ENCODE measurements around the gene TGM5. TPM values are rescaled to one million over a fixed set of nuclear protein-coding genes. Genes with fewer than 3 reads are reported as not detected.
"Not testable (repeated sequence)": the region's sequence is repeated elsewhere in the genome, so short reads cannot be mapped to it uniquely, and the experiment has no call there.

TGM5 gene
- polyA plus RNA-seq, 1 donor: 0.08 TPM

DNA sequence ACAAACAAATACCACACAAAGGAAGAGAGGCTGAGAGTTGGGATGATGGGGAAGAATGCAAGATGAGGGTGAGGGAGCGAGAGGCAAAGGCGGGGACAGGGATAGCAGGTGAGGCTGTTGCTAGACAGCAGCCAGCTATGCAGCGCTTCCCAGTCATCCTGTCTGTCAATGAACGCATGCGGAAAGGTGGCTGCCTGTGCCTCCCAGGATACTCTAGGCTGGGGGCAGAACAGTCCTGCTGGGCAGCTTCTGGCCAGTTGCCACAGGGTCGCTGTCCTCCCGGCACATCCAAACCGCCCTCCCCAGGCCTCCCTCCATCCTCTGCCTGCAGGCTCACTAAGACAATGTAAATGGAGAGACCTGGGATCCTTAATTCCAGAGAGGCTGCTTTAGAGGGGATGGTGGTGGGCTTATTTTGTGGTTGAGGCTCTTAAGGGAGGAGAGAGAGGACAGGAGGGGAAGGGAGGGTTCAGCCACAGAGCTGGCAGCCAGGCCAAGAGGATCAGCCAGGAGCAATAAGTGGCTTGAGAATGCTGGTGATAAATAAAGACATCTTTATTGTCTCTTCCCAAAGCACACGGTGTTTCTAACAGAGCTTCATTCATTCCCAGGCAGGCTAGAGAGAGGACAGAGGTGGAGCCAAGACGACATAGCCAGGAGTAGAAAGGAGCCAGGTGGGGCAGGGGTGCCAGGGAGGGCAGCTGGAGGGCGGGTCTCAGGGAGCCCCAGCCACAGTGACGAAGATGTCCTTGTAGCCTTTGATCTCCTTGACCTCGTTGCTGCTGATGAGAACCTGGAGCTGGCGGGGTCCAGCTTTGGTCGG is 9.2 kb upstream of the TGM5 start:
- no peak for DNase-seq

DNA sequence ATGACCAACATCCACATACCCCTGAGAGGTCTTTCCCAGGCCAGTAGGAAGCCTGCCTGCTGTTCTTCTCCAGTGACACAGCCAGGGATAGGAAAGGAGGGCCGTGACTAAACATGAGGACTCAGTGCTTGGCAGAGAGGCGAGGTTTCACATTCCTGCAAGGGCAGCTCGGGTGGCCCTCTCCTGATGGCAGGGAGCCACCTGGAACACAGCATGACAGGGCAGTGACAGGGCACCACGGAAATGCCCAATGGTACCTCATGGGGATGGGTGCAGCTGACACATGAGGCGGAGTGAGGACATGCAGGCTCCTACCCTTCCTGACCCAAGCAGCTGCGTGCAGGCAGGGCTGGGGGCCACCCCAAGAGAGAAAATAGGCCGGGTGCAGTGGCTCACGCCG is 7.4 kb upstream of the TGM5 start:
- DNase-seq: no peak

DNA sequence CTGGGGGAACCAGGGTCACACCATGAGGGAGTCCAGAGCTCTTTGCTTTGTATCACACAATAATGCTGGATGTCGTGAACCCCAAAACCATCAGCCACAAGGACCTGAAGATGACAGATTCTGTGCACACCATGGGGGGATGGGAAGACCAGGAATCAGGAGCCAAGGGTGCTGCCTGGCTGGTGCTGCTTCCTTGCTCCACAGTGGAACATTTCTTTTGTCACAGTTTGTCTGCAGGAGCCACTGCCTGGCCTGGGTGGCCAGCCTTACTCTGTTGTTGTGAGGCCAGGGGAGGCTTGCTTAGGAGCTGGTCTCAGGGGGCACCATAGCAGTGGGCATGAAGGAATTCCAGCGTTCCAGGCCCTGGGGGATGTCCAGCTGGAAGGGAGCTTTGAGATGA is 6.5 kb upstream of the TGM5 start:
- no peak for DNase-seq

DNA sequence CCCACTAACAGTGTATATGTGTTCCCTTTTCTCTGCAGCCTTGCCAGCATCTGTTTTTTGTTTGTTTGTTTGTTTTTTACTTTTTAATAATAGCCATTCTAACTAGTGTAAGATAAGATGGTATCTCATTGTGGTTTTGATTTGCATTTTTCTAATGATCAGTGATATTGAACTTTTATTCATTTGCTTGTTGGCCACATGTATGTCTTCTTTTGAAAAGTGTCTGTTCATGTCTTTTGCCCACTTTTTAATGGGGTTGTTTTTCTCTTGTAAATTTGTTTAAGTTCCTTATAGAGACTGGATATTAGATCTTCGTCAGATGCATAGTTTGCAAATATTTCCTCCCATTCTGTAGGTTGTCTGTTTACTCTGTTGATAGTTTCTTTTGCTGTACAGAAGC is 5.2 kb upstream of the TGM5 start:
- DNase-seq: not testable (repeated sequence)

DNA sequence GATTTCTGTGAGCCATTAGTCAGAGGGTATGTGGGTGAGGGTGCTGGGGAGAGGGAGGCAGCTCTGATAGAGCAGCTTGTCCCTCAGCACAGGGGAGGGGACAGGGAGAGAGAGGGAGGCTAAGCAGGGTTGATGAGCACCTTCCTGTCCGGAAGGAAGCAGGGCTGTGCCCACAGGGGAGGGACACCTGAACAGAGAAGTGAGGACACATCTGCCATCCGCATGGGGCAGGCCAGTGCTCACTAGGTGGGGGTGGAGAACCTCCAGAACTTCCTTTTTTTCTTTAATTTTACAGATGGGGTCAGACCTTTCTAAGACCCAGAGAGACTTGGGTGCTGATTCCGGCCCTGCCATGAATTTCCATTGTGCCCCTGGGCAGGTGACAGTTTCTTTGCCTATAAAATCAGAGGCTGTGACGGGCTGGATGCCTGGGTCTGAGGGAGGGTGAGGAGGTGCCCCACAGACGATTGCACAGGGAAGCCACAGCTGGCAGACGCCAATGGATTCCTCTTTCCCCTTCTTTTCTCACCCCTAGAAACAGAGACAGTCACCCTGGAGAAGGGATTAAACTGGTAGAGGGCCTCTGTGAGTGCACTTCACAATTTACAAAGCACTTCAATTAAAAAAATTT is 4.1 kb upstream of the TGM5 start:
- no peak for DNase-seq

DNA sequence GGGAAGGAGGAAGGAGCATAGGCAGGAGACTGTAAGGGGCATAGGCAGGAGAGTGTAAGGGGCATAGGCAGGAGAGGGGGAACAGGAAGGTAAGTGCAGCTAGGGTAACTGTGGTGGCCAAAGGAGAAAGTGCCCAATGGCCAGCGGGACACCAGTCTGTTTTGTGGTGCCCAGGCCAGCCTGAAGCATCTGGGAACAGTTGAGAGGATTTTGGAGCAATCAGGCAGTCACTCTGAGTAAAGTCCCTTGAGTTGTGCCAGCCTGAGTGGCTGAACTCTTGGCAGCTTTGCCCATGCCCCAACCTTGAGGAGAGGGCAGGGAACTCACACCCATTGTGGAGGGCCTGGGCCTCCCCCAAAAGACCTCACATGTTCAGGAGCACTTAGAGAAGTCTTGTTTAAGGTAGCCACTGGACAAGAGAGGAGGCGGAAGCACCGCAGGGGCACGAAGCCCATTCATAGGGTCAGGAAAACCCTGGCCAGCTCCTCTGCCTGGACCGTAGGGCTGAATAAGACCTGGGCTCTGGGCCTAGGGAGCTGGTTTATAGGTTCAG is 3.5 kb upstream of the TGM5 start:
- no peak for DNase-seq

DNA sequence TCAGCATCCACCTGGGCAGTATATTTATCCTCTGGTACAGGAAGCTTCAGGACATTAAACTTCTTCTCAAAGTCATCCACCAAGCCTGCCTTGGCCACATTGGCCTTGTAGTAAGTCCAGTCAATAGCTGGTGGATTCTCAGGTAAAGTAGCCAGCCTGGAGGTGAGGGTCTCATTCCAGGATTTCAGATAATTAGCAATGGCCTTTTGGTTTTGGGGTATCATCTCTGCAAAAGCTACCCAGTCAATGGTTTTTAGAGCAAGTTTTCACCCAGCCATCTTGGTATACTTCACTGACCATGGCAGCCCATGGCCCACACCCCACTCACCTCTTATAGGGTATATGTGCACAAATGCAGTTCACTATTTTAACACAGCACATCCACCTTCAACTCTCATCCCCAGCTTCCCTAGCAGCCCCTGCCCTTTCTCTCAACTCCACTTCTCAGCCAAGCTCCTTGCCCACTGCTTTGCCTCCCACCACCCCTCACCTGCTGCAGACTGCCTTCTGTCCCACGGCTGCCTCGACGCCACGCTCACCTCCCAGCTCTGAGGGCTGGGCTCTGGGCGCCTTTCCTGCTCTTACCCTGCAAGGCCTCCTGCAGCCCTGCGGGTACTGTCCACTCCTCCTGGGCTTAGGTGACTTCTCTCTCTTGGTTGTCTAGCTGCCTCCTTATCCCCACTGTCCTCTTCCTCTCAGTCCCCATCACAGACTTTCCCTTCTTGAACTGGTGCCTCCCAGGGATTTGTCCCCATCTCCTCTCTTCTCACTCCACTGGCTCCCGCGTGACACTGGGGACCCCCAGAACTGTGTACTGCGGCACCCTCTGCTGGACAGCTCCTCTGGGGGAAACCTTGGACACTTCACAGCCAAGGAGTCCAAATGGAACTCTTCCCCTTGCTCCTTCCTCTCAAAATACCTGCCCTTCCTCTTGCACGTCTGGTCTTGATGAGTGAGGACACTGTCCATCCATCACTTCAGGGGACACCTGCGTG is 1.7 kb upstream of the TGM5 start:
- DNase-seq: no peak

DNA sequence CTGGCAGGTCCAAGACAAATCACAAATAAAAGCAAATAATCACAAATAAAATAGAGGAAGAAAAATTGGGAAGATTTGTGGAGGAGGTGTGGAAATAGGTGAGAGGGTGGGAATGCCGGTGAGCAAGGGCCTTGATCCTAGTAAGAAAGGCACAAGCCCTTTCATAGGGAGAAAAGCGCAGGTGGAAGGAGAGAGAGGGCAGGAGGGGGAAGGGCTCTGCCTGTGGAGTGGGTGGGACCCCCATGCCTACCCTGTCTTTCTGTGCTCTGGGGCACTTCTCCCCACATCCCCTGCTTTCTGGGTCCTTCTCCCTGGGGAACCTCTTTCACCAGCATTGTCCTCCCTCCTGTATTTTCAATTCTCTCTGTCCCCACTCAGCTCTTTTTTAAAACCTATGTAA is 711 bp upstream of the TGM5 start:
- no peak for DNase-seq

DNA sequence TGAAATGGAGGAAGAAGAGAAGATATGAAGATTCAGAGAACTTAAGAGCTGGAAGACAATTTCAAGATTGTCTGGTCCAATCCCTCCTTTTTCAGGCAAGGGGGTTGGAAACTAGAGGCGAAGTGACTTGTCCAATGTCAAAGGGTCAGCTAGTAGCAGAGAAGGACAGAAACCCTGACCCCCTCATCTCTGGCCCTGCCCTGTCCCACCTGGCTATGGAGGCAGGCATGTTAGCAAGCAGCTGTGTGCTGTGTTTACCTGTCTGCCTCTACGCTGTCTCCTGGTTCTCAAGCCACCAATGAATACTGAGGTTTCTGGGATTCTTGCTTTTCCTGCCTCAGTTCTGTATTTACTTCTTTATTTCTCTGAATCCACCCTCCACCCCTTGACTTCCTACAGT is 342 bp downstream of the TGM5 start:
- no peak for DNase-seq

DNA sequence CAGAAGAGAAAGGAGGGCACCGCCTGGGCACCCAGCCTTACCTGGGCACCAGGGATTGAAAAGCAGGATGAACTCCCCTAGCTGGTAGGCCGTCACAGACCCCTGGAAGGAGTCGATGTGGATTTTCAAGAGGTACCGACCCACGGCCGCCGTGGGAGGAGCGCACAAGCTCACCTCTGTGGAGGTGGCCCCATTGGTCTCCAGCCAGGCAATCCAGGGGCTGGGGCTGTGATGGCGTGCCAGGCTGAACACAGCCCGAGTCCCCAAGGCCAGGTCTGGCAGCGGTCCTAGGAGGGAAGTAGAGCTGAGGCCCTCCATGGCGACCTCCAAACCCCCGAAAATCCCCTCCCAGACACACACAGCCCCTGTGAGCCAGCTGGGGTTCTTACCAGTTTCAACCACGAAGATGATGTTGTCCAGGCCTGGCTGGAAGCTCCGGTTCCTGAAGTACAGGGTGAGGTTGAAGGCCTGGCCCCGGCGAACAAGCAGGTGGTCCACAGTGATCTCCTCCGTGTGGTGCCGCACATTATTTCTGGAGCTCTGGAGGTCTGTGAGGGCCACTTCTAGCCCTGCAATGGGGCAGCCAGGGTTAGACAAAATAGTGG is 6.6 kb downstream of the TGM5 start:
- no peak for DNase-seq

DNA sequence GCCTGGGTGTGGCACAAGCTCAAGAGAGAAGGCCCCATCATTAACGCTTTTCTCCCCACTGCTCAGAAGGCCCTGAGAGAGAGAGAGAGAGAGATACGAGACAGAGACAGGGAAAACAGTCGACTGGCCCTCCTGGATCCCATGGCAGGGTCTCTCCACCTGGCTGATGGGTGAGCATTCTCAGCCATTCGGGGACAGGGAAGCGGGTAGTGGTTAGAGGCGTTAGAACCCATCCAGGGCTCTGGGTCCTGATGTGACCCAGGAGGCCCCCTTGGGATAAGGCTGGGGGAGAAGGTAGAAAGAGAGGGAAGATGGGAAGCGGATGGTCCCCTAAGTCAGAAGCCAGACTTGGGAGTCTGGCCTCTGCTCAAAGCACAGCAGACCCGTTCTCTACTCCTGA is 7.9 kb downstream of the TGM5 start:
- no peak for DNase-seq

DNA sequence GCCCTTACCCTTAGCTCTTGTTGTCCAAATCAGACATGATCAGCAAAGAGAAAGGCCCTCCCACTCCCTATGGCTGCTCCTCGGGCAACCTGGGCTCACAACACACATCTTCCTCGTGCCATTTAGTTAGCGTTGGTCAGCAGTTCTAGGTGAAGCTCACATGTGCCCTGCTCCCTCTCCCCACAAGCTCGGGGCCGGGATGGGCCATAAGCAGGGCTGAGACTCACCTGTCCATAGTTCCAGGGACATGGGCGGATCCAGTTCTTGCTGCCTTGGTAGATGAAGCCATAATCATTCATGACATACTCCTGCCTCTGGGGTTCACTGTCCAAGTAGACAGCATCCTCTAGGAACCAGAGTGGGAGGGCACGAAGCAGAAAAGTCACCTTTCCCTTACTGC is 10.4 kb downstream of the TGM5 start:
- no peak for DNase-seq

DNA sequence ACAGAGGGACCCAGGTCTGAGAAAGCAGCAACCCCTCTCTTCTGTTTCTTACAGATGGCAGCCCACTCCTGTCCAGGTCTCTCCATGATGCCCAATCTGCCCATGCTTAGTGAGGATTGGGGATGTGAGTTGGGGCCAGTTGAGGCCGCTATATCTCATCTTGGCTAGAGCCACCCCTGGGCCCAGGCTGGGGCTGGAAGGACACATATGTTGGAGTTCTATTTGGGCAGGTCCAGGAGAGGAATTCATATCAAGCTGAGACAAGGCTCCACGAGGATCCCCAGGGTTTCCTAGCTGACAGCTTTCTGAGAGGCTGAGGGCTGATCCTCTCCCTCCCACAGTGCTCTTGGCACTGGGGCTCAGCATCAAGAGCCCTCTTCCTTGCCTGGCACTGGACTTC is 11.4 kb downstream of the TGM5 start:
- no peak for DNase-seq

DNA sequence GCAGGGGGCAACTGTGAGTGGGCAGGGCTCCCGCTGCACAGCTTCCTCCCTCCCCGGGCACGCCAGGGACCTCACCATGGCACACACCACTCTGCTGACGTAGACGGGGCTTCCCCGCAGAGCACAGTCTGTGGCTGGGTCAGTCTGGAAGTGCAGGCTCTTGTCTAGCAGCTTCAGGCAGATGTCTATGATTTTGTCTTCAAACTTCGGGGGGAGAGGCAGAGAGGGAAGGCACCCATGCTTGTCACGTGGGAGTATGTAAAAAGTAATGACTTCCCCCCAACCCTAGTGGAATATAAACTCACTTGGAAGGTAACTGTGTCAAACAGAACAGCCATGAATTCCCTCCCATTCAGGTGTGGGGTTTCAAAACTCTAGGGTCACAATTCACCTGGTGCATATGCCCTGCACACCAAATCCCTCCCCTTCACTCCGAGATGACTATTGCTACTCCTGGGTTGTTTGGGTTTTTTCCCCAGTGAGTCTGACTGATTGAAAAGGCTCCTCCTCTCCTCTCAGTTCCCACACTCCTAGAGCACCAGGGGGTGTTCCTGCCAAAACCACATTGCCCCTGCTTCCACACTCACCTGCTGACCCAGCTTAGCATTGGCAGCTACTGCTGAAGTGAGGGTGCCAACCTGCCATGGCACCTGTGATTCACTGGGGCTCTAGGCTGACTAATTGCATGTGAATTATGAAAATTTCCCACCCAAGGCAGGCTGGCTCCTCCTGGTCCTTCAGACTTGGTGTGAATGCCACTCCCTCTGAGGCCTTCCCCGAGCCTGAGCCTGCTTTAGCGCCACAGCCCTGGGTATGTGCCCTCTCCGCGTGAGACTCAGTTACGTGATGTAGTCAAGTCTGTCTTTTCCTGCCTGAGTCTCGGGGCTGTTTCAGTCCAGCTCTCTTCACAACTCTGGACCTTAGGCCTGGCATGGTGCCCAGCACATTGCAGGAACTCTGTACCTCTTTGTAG is 13.0 kb downstream of the TGM5 start:
- no peak for DNase-seq

DNA sequence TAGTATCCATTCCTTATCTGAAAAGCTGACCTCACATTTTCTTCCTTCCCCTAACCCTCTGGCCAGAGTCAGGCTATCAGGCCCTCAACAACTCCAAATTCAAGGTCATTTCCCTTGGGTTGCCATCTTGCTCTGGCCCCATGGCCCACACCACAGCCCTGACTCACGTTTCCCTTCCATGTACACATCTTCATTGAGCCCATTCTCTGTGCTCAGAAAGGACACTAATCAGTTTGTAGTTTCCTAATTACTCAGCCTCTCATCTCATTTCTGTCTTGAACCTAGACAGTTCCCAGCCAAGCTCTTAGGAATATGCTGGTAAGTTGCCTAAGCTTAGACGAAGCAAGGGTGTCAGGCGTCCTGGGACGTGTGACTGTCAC is 14.9 kb downstream of the TGM5 start:
- no peak for DNase-seq

DNA sequence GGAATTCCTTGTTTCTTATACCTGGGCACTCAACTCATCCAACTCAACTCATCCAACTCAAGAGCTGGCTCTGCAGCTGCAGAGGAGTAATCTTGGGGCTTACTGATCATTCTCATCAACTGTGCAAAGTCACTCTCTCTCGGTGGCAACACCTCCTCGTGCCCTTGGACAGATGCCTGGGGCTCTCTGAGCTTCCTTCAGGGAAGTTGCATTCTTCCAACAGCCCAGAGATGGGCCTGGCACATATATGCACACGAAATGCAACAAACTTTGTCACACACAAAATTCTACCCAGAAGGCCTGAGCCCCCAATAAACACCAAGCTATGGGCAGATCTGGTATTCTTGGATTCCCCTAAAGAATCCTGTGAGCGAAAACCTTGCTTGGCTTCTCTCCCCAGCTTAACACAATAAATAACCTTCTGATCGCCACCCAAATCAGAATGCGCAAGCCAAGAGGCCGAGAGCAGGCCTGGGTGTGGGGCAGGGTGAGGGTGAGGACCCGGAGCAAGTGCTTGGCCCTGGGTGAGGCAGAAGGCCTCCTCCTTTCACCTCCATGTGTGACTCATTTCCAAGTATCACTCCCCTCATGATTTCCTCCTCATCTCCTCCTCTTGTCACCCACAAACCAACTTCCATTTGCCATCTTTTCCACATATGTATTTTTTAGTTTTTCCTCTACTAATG is 15.4 kb downstream of the TGM5 start:
- no peak for DNase-seq

DNA sequence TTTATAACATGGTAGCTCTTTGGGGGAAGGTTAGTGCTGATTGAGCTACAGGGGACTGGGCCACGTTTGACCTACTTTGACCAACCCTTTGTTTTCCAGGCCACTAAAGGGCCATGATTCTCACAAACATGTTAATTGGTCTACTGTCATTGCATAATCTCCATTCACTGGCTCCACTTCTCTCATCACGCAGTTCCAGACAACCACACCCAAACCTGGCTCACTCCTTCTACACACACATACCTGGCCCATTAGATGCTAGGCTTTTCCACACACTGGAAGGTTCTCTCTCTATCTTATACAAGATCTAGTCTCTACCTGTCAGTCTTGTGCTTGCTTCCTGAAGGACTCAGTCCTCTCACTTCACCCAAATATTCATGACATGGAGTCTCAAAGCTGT is 15.9 kb downstream of the TGM5 start:
- DNase-seq: no peak

DNA sequence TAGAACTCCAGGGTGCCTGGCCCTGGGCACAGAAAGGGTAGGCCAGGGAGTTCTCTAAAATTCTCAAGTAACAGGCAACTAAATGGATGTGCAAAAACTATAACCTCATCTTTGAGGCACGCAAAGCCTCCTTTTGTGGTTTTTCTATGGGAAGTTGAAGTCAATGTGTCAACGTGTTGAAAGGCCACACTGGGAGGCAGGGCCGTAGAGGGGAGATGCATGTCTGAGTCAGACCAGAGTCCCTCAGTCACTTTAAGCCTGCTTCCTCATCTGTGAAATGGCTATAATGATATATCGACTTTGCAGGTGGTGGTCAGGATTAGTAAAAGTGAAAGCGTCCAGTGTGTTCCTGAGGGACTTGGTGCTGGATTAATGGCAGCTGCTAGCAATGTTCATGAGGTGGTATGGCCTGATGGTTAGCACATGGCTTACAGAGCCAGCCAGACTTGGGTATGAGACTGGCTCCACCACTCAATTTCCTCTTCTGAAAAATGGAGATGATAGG is 17.0 kb downstream of the TGM5 start:
- no peak for DNase-seq

DNA sequence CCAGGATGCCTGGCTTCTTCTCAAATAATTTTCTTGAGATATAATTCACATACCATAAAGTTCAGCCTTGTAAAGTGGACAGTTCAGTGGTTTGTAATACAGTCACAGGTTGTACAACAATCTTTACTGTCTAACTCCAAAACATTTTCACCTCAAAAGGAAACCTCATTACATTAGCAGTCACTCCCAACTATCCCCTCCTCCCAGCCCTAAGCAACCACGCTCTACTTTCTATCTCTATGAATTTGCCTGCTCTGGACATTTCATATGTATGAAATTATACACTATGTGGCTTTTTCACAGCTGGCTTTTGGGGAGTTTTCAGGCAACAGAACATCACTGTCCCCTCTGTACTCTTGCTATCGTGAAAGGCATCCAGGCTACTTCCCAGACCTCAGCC is 17.5 kb downstream of the TGM5 start:
- no peak for DNase-seq

DNA sequence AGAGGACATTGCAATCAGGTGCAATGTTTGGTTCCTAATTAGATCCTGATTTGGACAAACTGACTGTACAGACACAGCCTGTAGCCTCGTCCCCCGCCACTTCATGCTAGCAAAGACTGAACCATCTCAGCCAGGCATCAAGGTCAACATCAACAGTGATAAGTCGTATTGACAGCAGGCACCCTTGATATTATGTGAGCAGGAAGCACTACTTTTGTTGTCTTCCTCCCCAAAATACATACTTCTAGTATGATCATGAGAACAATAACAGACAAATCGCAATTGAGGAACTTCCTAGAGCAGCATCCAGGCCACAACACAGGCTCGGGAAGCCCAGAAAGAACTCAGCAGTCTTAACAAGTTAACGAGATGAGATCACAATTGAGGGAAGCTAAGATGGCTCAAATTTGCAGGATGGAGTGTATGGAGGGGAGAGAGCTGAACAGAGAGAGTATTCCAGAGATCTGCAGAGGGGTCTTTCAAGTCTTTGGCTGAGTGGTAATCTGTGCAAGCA is 20.4 kb downstream of the TGM5 start:
- no peak for DNase-seq
